A673 (cell line): Measurements from ENCODE around the gene EEFSEC. TPM values are rescaled to one million over a fixed set of nuclear protein-coding genes. Genes with fewer than 3 reads are reported as not detected.

Source experiments
- BruUV-seq: library from RNA; stranded (reverse); fragments of 400-500 nt; replicated peaks from 2 replicates; lab custom pipeline; 2021; lab: Mats Ljungman, UMichigan
- CTCF ChIA-PET: fragments of 300-600 bp; sonication (Branson Sonifier 250); formaldehyde crosslinking; loops from one replicate; lab custom pipeline; 2022; ENCODE audit warnings: antibody characterized with exemption; lab: Charles Lee
- POLR2A ChIA-PET: fragments of 300-600 bp; sonication (Branson Sonifier 250); formaldehyde crosslinking; loops from one replicate; lab custom pipeline; 2022; ENCODE audit warnings: antibody characterized with exemption; ENCODE audit not compliant: low non-redundant PET; lab: Charles Lee
- DNase-seq: peaks from one replicate; pipeline ENCODE4 v3.0.0-alpha.2; 2015; ENCODE audit warnings: low spot score
- H3K27ac ChIP-seq: fragments of 200-600 bp; sonication (generic); 2 replicates; pipeline ENCODE4 v1.5.1; 2016; ENCODE audit warnings: mixed run types, low read depth, mild to moderate bottlenecking, mixed read lengths, antibody characterized with exemption, low read length; ENCODE audit not compliant: poor library complexity, severe bottlenecking
- H3K27me3 ChIP-seq: fragments of 200-600 bp; sonication (generic); replicated peaks from 2 replicates; pipeline ENCODE4 v1.6.1; 2017; ENCODE audit warnings: mixed run types, low read depth, mild to moderate bottlenecking, mixed read lengths, antibody characterized with exemption, low read length; ENCODE audit not compliant: insufficient read depth, poor library complexity
- H3K36me3 ChIP-seq: fragments of 200-600 bp; sonication (generic); 2 replicates; pipeline ENCODE4 v1.6.1; 2016; ENCODE audit warnings: mixed run types, mild to moderate bottlenecking, mixed read lengths, antibody characterized with exemption, low read length; ENCODE audit not compliant: insufficient read depth, poor library complexity, severe bottlenecking
- H3K4me1 ChIP-seq: fragments of 200-600 bp; sonication (generic); 2 replicates; pipeline ENCODE4 v1.6.1; 2017; ENCODE audit warnings: mixed run types, mild to moderate bottlenecking, mixed read lengths, antibody characterized with exemption, low read length; ENCODE audit not compliant: insufficient read depth, poor library complexity, severe bottlenecking
- H3K4me3 ChIP-seq: fragments of 200-600 bp; sonication (generic); 2 replicates; pipeline ENCODE4 v1.5.1; 2016; ENCODE audit warnings: low read depth, mixed run types, mild to moderate bottlenecking, mixed read lengths, low read length; ENCODE audit not compliant: poor library complexity, severe bottlenecking
- H3K9me3 ChIP-seq: fragments of 200-600 bp; sonication (generic); 2 replicates; pipeline ENCODE4 v1.6.1; 2016; ENCODE audit warnings: mixed run types, low read depth, mild to moderate bottlenecking, mixed read lengths, antibody characterized with exemption, low read length; ENCODE audit not compliant: poor library complexity, severe bottlenecking
- EZH2 ChIP-seq: fragments of 200-600 bp; sonication (generic); IDR thresholded peaks from 2 replicates; pipeline ENCODE4 v1.6.1; 2017; ENCODE audit warnings: borderline replicate concordance, low read depth, mild to moderate bottlenecking, mixed read lengths, antibody characterized with exemption, low read length; ENCODE audit not compliant: poor library complexity, severe bottlenecking
- intact Hi-C: fragments of 100-400 bp; cut with micrococcal nuclease; formaldehyde crosslinking; loops from one replicate; pipeline ENCODE4 v1.10.0; 2022; ENCODE audit not compliant: unreplicated experiment
- total RNA-seq: library from RNA; stranded (reverse); gene quantifications from 2 replicates; pipeline ENCODE4 v1.2.3, GENCODE V29; 2021
- TF ChIP-seq, protein P1 (sequence below): fragments of 300-800, 200-600 bp; sonication (generic); conservative IDR thresholded peaks from 2 replicates; pipeline ENCODE4 v1.5.1; 2017; ENCODE audit warnings: low read depth, mild to moderate bottlenecking, antibody characterized with exemption, low read length, moderate library complexity, mixed read lengths

EEFSEC gene
- total RNA-seq, 1 experiment from 2014 or later = 19.7 TPM

DNA sequence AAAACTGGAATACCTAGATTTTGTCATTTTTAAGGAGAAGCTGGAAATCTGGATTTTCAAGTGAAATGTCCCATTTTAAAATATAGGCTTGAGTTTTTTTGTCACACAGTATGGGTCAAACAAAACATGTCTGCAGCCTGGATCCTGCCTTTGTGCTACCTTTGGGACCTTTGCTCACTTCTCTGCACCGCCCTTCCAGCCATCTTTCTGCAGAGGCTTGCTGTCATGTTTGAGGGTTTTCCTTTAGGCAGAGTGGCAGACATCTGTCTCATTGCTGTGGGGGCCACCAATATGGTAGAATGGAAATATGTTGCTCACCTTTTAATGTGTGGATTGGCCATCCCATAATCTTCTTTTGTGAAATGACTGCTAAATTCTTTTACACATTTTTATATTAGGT, 136.3 kb downstream of the EEFSEC start:
- BruUV-seq = no TSS peak
- DNase-seq = no peak

DNA sequence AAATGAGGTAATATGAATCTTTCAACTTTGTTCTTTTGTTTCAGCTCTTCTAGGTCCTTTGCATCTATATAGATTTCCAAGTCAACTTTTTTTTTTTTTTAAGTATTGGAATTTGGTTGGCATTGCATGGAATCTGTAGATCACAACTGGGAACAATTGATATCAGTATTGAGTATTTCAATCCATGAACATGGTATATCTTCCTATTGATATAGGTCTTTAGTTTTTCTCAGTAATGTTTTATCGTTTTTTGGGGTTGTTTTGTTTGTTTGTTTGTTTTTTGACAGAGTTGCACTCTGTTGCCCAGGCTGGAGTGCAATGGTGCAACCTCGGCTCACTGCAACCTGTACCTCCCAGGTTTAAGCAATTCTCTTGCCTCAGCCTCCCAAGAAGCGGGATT, 137.2 kb downstream of the EEFSEC start:
- Histone ChIP-seq H3K36me3 (no peaks in the 10 kb centered on the region), H3K27ac (no peak overlapping the region), H3K4me3 (no peak overlapping the region), H3K9me3 (no peaks in the 10 kb centered on the region), H3K4me1 (no peaks in the 10 kb centered on the region), H3K27me3 (no peaks in the 10 kb centered on the region)
- POLR2A ChIA-PET = no interaction called here
- CTCF ChIA-PET = no interaction called here
- intact Hi-C loops = no loop called here
- TF ChIP-seq, protein P1, sequence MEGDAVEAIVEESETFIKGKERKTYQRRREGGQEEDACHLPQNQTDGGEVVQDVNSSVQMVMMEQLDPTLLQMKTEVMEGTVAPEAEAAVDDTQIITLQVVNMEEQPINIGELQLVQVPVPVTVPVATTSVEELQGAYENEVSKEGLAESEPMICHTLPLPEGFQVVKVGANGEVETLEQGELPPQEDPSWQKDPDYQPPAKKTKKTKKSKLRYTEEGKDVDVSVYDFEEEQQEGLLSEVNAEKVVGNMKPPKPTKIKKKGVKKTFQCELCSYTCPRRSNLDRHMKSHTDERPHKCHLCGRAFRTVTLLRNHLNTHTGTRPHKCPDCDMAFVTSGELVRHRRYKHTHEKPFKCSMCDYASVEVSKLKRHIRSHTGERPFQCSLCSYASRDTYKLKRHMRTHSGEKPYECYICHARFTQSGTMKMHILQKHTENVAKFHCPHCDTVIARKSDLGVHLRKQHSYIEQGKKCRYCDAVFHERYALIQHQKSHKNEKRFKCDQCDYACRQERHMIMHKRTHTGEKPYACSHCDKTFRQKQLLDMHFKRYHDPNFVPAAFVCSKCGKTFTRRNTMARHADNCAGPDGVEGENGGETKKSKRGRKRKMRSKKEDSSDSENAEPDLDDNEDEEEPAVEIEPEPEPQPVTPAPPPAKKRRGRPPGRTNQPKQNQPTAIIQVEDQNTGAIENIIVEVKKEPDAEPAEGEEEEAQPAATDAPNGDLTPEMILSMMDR = no peak
- no peak for TF ChIP-seq EZH2
- no peak for DNase-seq
- no TSS peak for BruUV-seq

More for the DNA sequence above, 136.3 kb downstream of the EEFSEC start:
- H3K4me3 ChIP-seq = no peak overlapping the region
- CTCF ChIA-PET = no interaction called here
- H3K9me3 ChIP-seq = no peaks in the 10 kb centered on the region
- TF ChIP-seq, protein P1 = no peak
- TF ChIP-seq EZH2 = no peak
- no peaks in the 10 kb centered on the region for H3K4me1 ChIP-seq
- intact Hi-C loops = no loop called here
- H3K27ac ChIP-seq = no peak overlapping the region
- H3K36me3 ChIP-seq = no peaks in the 10 kb centered on the region
- POLR2A ChIA-PET = no interaction called here
- no peaks in the 10 kb centered on the region for H3K27me3 ChIP-seq

DNA sequence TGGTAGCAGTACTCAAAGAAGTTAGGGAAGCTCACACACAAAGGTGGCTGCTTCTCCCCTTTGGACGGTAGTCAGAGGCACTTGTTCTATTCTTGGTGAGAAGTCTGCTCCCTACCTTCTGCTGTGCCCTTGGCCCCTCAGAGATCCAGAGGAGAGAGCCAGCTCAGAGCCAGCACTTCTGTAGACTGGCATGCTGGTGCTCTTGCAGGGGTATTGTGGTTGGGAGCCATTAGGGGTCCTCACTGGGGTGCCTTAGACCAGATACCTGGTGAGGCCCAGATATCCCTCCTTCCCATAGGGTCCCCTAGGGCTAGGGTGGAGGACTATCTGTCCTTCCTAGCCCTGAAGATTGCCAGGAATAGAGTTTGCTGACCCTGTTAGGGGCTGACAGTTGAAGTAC, 140.6 kb downstream of the EEFSEC start:
- no peak overlapping the region for H3K27ac ChIP-seq
- no peak for TF ChIP-seq EZH2
- TF ChIP-seq, protein P1 = no peak
- no peaks in the 10 kb centered on the region for H3K27me3 ChIP-seq
- no peak overlapping the region for H3K4me3 ChIP-seq
- BruUV-seq = no TSS peak
- CTCF ChIA-PET = interaction anchor here (0.6 kb wide), 1 partner anchor 553 kb away, joined by 5 read pairs; no protein-coding TSS in a partner anchor
- POLR2A ChIA-PET = interaction anchor here (0.6 kb wide), 1 partner anchor 101 kb away, joined by 3 read pairs; no protein-coding TSS in a partner anchor
- DNase-seq = no peak
- no peaks in the 10 kb centered on the region for H3K9me3 ChIP-seq
- intact Hi-C loops = no loop called here
- H3K36me3 ChIP-seq = no peaks in the 10 kb centered on the region
- peaks cover 9% of the 10 kb centered on the region for H3K4me1 ChIP-seq
